ENCODE results near the gene PPP3CA.

Gene PPP3CA

GRCh38 chr4:101356928-101357327 is 9.6 kb upstream of the PPP3CA start:
- Histone ChIP-seq H2AFZ (ENCODE audit: low read length) (no peak overlapping the region), H3K9ac (ENCODE audit: low read length) (no peak overlapping the region), H3K79me2 (ENCODE audit: insufficient read depth, low read length) (no peaks in the 10 kb centered on the region), H3K27me3 (ENCODE audit: insufficient read depth, low read length) (no peaks in the 10 kb centered on the region), H4K20me1 (ENCODE audit: insufficient read depth, low read length) (no peaks in the 10 kb centered on the region), H3K4me2 (ENCODE audit: low read length) (no peak overlapping the region), H3K9me2 (ENCODE audit: low read depth, low read length) (no peaks in the 10 kb centered on the region), H3K27ac (ENCODE audit: low read depth, low read length, poor library complexity, severe bottlenecking) (no peak overlapping the region), H3K9me3 (ENCODE audit: low read length) (no peaks in the 10 kb centered on the region), H3K4me3 (ENCODE audit: low read depth, low read length, poor library complexity, severe bottlenecking) (no peak overlapping the region), H3F3A (ENCODE audit: insufficient read depth, low read length) (no peaks in the 10 kb centered on the region), H3K36me3 (ENCODE audit: insufficient read depth, low read length) (no peaks in the 10 kb centered on the region), H3K4me1 (ENCODE audit: insufficient read depth, low read length, severe bottlenecking) (peaks cover 23% of the 10 kb centered on the region)
- TF ChIP-seq EZH2 (IDR thresholded peaks at IDR 0.05; ENCODE audit: borderline replicate concordance, low read length): no peak
- TF ChIP-seq, protein P1, sequence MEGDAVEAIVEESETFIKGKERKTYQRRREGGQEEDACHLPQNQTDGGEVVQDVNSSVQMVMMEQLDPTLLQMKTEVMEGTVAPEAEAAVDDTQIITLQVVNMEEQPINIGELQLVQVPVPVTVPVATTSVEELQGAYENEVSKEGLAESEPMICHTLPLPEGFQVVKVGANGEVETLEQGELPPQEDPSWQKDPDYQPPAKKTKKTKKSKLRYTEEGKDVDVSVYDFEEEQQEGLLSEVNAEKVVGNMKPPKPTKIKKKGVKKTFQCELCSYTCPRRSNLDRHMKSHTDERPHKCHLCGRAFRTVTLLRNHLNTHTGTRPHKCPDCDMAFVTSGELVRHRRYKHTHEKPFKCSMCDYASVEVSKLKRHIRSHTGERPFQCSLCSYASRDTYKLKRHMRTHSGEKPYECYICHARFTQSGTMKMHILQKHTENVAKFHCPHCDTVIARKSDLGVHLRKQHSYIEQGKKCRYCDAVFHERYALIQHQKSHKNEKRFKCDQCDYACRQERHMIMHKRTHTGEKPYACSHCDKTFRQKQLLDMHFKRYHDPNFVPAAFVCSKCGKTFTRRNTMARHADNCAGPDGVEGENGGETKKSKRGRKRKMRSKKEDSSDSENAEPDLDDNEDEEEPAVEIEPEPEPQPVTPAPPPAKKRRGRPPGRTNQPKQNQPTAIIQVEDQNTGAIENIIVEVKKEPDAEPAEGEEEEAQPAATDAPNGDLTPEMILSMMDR (IDR thresholded peaks at IDR 0.05; ENCODE audit: low read length): no peak

- Histone ChIP-seq H3K79me2 (ENCODE audit: insufficient read depth, low read length) (no peaks in the 10 kb centered on the region), H3K9me2 (ENCODE audit: low read depth, low read length) (no peaks in the 10 kb centered on the region), H3K27ac (ENCODE audit: low read depth, low read length, poor library complexity, severe bottlenecking) (peak overlapping the region; percentile 22), H3K4me3 (ENCODE audit: low read depth, low read length, poor library complexity, severe bottlenecking) (no peak overlapping the region), H3K9ac (ENCODE audit: low read length) (0 out of 2 replicates have a peak overlapping the region, but pooled peaks have one; percentile 0), H2AFZ (ENCODE audit: low read length) (peak overlapping the region; percentile 75), H3F3A (ENCODE audit: insufficient read depth, low read length) (no peaks in the 10 kb centered on the region), H3K27me3 (ENCODE audit: insufficient read depth, low read length) (no peaks in the 10 kb centered on the region), H4K20me1 (ENCODE audit: insufficient read depth, low read length) (no peaks in the 10 kb centered on the region), H3K36me3 (ENCODE audit: insufficient read depth, low read length) (no peaks in the 10 kb centered on the region), H3K9me3 (ENCODE audit: low read length) (no peaks in the 10 kb centered on the region), H3K4me2 (ENCODE audit: low read length) (peak overlapping the region; percentile 34), H3K4me1 (ENCODE audit: insufficient read depth, low read length, severe bottlenecking) (peaks cover 23% of the 10 kb centered on the region)
- TF ChIP-seq EZH2 (IDR thresholded peaks at IDR 0.05; ENCODE audit: borderline replicate concordance, low read length): no peak
- TF ChIP-seq, protein P1 (IDR thresholded peaks at IDR 0.05; ENCODE audit: low read length): no peak
Measured at GRCh38 chr4:101355767-101356702, 8.7 kb upstream of the PPP3CA start.

- H3K4me2 ChIP-seq (ENCODE audit: low read length): peak overlapping the region; percentile 34
- no peak for TF ChIP-seq EZH2 (IDR thresholded peaks at IDR 0.05; ENCODE audit: borderline replicate concordance, low read length)
- TF ChIP-seq, protein P1 (IDR thresholded peaks at IDR 0.05; ENCODE audit: low read length): no peak
- peak overlapping the region; percentile 36 for H3K27ac ChIP-seq (ENCODE audit: low read depth, low read length, poor library complexity, severe bottlenecking)
- no peaks in the 10 kb centered on the region for H3K36me3 ChIP-seq (ENCODE audit: insufficient read depth, low read length)
- no peaks in the 10 kb centered on the region for H3K27me3 ChIP-seq (ENCODE audit: insufficient read depth, low read length)
- no peaks in the 10 kb centered on the region for H3F3A ChIP-seq (ENCODE audit: insufficient read depth, low read length)
- no peaks in the 10 kb centered on the region for H3K9me2 ChIP-seq (ENCODE audit: low read depth, low read length)
- H4K20me1 ChIP-seq (ENCODE audit: insufficient read depth, low read length): no peaks in the 10 kb centered on the region
- H3K4me3 ChIP-seq (ENCODE audit: low read depth, low read length, poor library complexity, severe bottlenecking): no peak overlapping the region
- peaks cover 23% of the 10 kb centered on the region for H3K4me1 ChIP-seq (ENCODE audit: insufficient read depth, low read length, severe bottlenecking)
- H3K9ac ChIP-seq (ENCODE audit: low read length): no peak overlapping the region
- H3K79me2 ChIP-seq (ENCODE audit: insufficient read depth, low read length): no peaks in the 10 kb centered on the region
- no peaks in the 10 kb centered on the region for H3K9me3 ChIP-seq (ENCODE audit: low read length)
- H2AFZ ChIP-seq (ENCODE audit: low read length): peak overlapping the region; percentile 55
Measured at GRCh38 chr4:101355246-101355645, 7.9 kb upstream of the PPP3CA start.
